OCI-LY7 (cell line): ENCODE results near the gene ZRSR2. TPM values are rescaled to one million over a fixed set of nuclear protein-coding genes. Genes with fewer than 3 reads are reported as not detected.

Experiments used
- total RNA-seq, 2 experiments: library from RNA; depleted of rRNA in 1 of 2; stranded (reverse); fragments of >200 nt in 1 of 2; shearing (Covaris generic) in 1 of 2; gene quantifications; 2 replicates each; pipeline ENCODE4 v1.2.3, GENCODE V29; 2014 to 2022

ZRSR2 gene
- total RNA-seq, 2 experiments from 2014 or later, result 6.2 to 14.0 TPM

Other genes with a start within 250 kb of the ZRSR2 start
- not detected in 2 replicates for gene ACE2, start 189.5 kb upstream of the ZRSR2 start, total RNA-seq (2014; rRNA removed; shearing (Covaris generic))
- gene ACE2, start 189.5 kb upstream of the ZRSR2 start, total RNA-seq (2022), result not detected in 2 replicates
- 0.28 TPM in 1 of 2 replicates, not detected in the other for gene CLTRN, start 125.7 kb upstream of the ZRSR2 start, total RNA-seq (2014; rRNA removed; shearing (Covaris generic))
- gene CLTRN, start 125.7 kb upstream of the ZRSR2 start, total RNA-seq (2022), result 0.46 TPM in 1 of 2 replicates, not detected in the other
- 0.85 and 3.1 TPM in 2 replicates for gene CA5B, start 52.2 kb upstream of the ZRSR2 start, total RNA-seq (2014; rRNA removed; shearing (Covaris generic))
- 6.0 and 6.2 TPM in 2 replicates for gene CA5B, start 52.2 kb upstream of the ZRSR2 start, total RNA-seq (2022)
- 40.2 and 47.0 TPM in 2 replicates for gene AP1S2, start 64.3 kb downstream of the ZRSR2 start, total RNA-seq (2014; rRNA removed; shearing (Covaris generic))
- gene AP1S2, start 64.3 kb downstream of the ZRSR2 start, total RNA-seq (2022), result 42.7 and 49.5 TPM in 2 replicates